CD14-positive monocyte (primary cell): ENCODE data around the gene SPRN. TPM values are rescaled to one million over a fixed set of nuclear protein-coding genes. Genes with fewer than 3 reads are reported as not detected.

Experiments used
- DNase-seq, 3 donors: peaks; one replicate each; pipeline ENCODE4 v3.0.0-alpha.2; 2011 to 2022
- H2AFZ ChIP-seq: 2 replicates; pipeline ENCODE4 v1.6.0; 2012; ENCODE audit warnings: mild to moderate bottlenecking, low read depth, low read length, inconsistent platforms; ENCODE audit not compliant: insufficient read depth, poor library complexity, severe bottlenecking
- H3K27ac ChIP-seq, 2 donors: 1 replicate in 1 of 2; 2 replicates in 1 of 2; pipeline ENCODE4 v1.5.1; 2012 to 2013; ENCODE audit warnings: low read length in 2 of 2, control low read depth in 1 of 2, inconsistent platforms in 1 of 2, low read depth in 1 of 2, mild to moderate bottlenecking in 1 of 2
- H3K27me3 ChIP-seq, 2 donors: one replicate each; pipeline versions ENCODE4 v1.6.0 to v1.6.1; 2011 to 2013; ENCODE audit warnings: low read length in 2 of 2; ENCODE audit not compliant: control insufficient read depth in 2 of 2, insufficient read depth in 2 of 2
- H3K36me3 ChIP-seq, 2 donors: replicated peaks in 1 of 2; 1 replicate in 1 of 2; 2 replicates in 1 of 2; pipeline versions ENCODE4 v1.5.1 to v1.6.1; 2012 to 2013; ENCODE audit warnings: low read length in 2 of 2, control low read depth in 1 of 2, inconsistent platforms in 1 of 2, mild to moderate bottlenecking in 1 of 2; ENCODE audit not compliant: insufficient read depth in 2 of 2, control insufficient read depth in 1 of 2
- H3K4me1 ChIP-seq, 2 donors: 1 replicate in 1 of 2; 2 replicates in 1 of 2; pipeline versions ENCODE4 v1.5.1 to v1.6.1; 2012 to 2013; ENCODE audit warnings: low read length in 2 of 2, control low read depth in 1 of 2, inconsistent platforms in 1 of 2, mild to moderate bottlenecking in 1 of 2, moderate library complexity in 1 of 2; ENCODE audit not compliant: insufficient read depth in 2 of 2, control insufficient read depth in 1 of 2
- H3K4me2 ChIP-seq: replicated peaks from 2 replicates; pipeline ENCODE3; 2012; ENCODE audit warnings: low read length, moderate library complexity, mild to moderate bottlenecking; ENCODE audit not compliant: poor library complexity, severe bottlenecking; ENCODE audit errors: extremely low read depth
- H3K4me3 ChIP-seq, 3 experiments: fragments of 200-600 bp in 1 of 3; sonication (generic) in 1 of 3; replicated peaks in 1 of 3; 1 replicate in 2 of 3; 2 replicates in 1 of 3; pipeline ENCODE4 v1.5.1; 2011 to 2013; ENCODE audit warnings: low read length in 3 of 3, mild to moderate bottlenecking in 3 of 3, control low read depth in 2 of 3, low read depth in 2 of 3, inconsistent platforms in 1 of 3, moderate library complexity in 1 of 3
- H3K79me2 ChIP-seq: 2 replicates; pipeline ENCODE4 v1.6.0; 2012; ENCODE audit warnings: mild to moderate bottlenecking, control low read depth, inconsistent platforms, low read length, moderate library complexity; ENCODE audit not compliant: insufficient read depth
- H3K9ac ChIP-seq: 2 replicates; pipeline ENCODE4 v1.6.0; 2017; ENCODE audit warnings: low read length, mild to moderate bottlenecking; ENCODE audit not compliant: insufficient read depth, poor library complexity, severe bottlenecking
- H3K9me3 ChIP-seq, 2 donors: replicated peaks in 1 of 2; 1 replicate in 1 of 2; 2 replicates in 1 of 2; pipeline versions ENCODE4 v1.5.1 to v1.6.1; 2012 to 2013; ENCODE audit warnings: low read length in 2 of 2, control low read depth in 1 of 2; ENCODE audit not compliant: control insufficient read depth in 1 of 2, insufficient read depth in 1 of 2
- H4K20me1 ChIP-seq: 2 replicates; pipeline ENCODE4 v1.6.0; 2012; ENCODE audit warnings: mild to moderate bottlenecking, low read length, control low read depth, moderate library complexity; ENCODE audit not compliant: insufficient read depth
- H3K27ac Mint-ChIP-seq, 7 donors: one replicate each; pipeline ENCODE4 v1.8.0; 2020; ENCODE audit warnings: mild to moderate bottlenecking in 7 of 7, mixed read lengths in 7 of 7, moderate library complexity in 6 of 7, inconsistent platforms in 2 of 7
- H3K27me3 Mint-ChIP-seq, 3 donors: one replicate each; pipeline ENCODE4 v1.8.0; 2021 to 2022; ENCODE audit warnings: low read depth in 3 of 3, mild to moderate bottlenecking in 3 of 3, mixed read lengths in 3 of 3, moderate library complexity in 3 of 3, inconsistent platforms in 1 of 3
- H3K36me3 Mint-ChIP-seq, 2 donors: one replicate each; pipeline ENCODE4 v1.8.0; 2020; ENCODE audit warnings: mixed read lengths in 2 of 2, inconsistent platforms in 1 of 2, mild to moderate bottlenecking in 1 of 2
- H3K4me1 Mint-ChIP-seq: one replicate; pipeline ENCODE4 v1.8.0; 2020; ENCODE audit warnings: mild to moderate bottlenecking, mixed read lengths
- H3K4me3 Mint-ChIP-seq, 2 donors: one replicate each; pipeline ENCODE4 v1.8.0; 2020; ENCODE audit warnings: mild to moderate bottlenecking in 2 of 2, mixed read lengths in 2 of 2, moderate library complexity in 1 of 2
- H3K9me3 Mint-ChIP-seq, 7 donors: one replicate each; pipeline ENCODE4 v1.8.0; 2020 to 2022; ENCODE audit warnings: mixed read lengths in 7 of 7, mild to moderate bottlenecking in 6 of 7, moderate library complexity in 6 of 7, inconsistent platforms in 2 of 7
- CTCF ChIP-seq: fragments of 200-600 bp; IDR thresholded peaks from one replicate; pipeline ENCODE4 v1.8.0; 2022; ENCODE audit warnings: antibody characterized with exemption, mild to moderate bottlenecking
- WGBS: methylation state at CpG from one replicate; pipeline ENCODE4 v1.1.5; 2013; ENCODE audit warnings: missing lambda C conversion rate; ENCODE audit not compliant: insufficient coverage; 5-methylcytosine and 5-hydroxymethylcytosine counted together
- intact Hi-C, 2 donors: fragments of 100-400 bp; cut with micrococcal nuclease; formaldehyde crosslinking; loops; one replicate each; pipeline versions ENCODE4 v1.15.0 to v1.15.1; 2023
- polyA plus RNA-seq, 3 donors: library from polyadenylated mRNA; depleted of rRNA in 1 of 3; unstranded in 2 of 3; stranded (reverse) in 1 of 3; fragments of 300-500 nt in 2 of 3; fragments of >200 nt in 1 of 3; fragmentation: Illumina TruSeq in 2 of 3; gene quantifications; 1 replicate in 2 of 3; 2 replicates in 1 of 3; pipeline ENCODE4 v1.2.3, GENCODE V29; 2012 to 2021

The SPRN gene
- polyA plus RNA-seq, 3 donors, result not detected

- Mint-ChIP-seq H3K9me3 (peaks cover 0 to 10% (median 3%) of the 10 kb centered on the region in 7 donors), H3K27ac (no peak overlapping the region), H3K4me1 (no peaks in the 10 kb centered on the region), H3K36me3 (no peaks in the 10 kb centered on the region), H3K27me3 (peaks cover 0 to 5% (median 5%) of the 10 kb centered on the region in 3 donors), H3K4me3 (no peak overlapping the region)
- TF ChIP-seq CTCF, result no peak
- Histone ChIP-seq H2AFZ (no peak overlapping the region), H3K36me3 (no peaks in the 10 kb centered on the region), H3K79me2 (no peaks in the 10 kb centered on the region), H4K20me1 (no peaks in the 10 kb centered on the region), H3K27ac (no peak overlapping the region), H3K4me1 (no peaks in the 10 kb centered on the region), H3K27me3 (no peaks in the 10 kb centered on the region), H3K9me3 (peaks cover 0 to 3% of the 10 kb centered on the region in 2 donors), H3K4me3 (no peak overlapping the region), H3K4me2 (no peak overlapping the region), H3K9ac (no peak overlapping the region)
- no peak for DNase-seq
- 94% methylated on average over 6 of the region's 14 CpGs for WGBS
- intact Hi-C loops, result no loop called here
These were observed 35.9 kb upstream of the SPRN start for GRCh38 chr10:133460208-133460769.

DNA sequence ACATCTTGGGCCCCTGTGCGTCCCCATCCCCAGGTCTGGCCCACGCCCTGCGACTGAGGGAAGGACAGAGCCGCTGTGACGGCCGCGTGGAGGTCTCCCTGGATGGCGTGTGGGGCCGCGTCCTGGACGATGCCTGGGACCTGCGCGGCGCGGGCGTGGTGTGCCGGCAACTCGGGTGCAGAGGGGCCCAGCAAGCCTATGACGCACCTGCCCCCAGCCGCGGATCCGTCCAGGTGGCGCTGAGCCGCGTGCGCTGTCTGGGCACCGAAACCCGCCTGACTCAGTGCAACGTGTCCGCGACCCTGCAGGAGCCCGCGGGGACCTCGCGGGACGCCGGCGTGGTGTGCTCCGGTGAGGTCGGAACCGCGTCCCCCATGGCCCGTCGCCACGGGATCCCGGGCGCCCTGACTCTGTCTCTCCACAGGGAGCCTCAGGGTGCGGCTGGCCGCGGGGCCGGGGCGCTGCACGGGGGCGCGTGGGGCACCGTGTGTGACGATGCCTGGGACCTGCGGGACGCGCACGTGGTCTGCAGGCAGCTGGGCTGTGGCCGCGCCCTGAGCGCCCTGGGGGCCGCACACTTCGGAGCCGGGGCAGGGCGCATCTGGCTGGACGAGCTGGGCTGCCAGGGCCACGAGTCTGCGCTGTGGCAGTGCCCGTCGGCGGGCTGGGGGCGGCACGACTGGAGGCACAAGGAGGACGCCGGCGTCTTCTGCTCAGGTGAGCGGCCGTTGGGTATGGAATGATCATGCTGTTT lies 35.2 kb upstream of the SPRN start:
- H3K4me2 ChIP-seq, result no peak overlapping the region
- H3K4me1 Mint-ChIP-seq, result no peaks in the 10 kb centered on the region
- H4K20me1 ChIP-seq, result no peaks in the 10 kb centered on the region
- peaks cover 0 to 3% of the 10 kb centered on the region in 2 donors for H3K9me3 ChIP-seq
- intact Hi-C loops, result no loop called here
- H3K36me3 ChIP-seq, result no peaks in the 10 kb centered on the region
- H3K4me3 Mint-ChIP-seq, result no peak overlapping the region
- H2AFZ ChIP-seq, result no peak overlapping the region
- H3K36me3 Mint-ChIP-seq, result no peaks in the 10 kb centered on the region
- H3K4me1 ChIP-seq, result no peaks in the 10 kb centered on the region
- DNase-seq, result no peak
- peaks cover 0 to 10% (median 4%) of the 10 kb centered on the region in 7 donors for H3K9me3 Mint-ChIP-seq
- H3K27me3 ChIP-seq, result no peaks in the 10 kb centered on the region
- TF ChIP-seq CTCF, result no peak
- WGBS, result 75% methylated on average over 81 of the region's 81 CpGs
- H3K27me3 Mint-ChIP-seq, result peaks cover 0 to 5% (median 3%) of the 10 kb centered on the region in 3 donors
- no peak overlapping the region for H3K27ac Mint-ChIP-seq
- no peaks in the 10 kb centered on the region for H3K79me2 ChIP-seq
- no peak overlapping the region for H3K9ac ChIP-seq
- no peak overlapping the region for H3K27ac ChIP-seq
- H3K4me3 ChIP-seq, result no peak overlapping the region
